WTC11 (cell line): ENCODE results near the gene ARMC8. TPM values are rescaled to one million over a fixed set of nuclear protein-coding genes. Genes with fewer than 3 reads are reported as not detected.

Experiments used
- ATAC-seq: fragments of 200-7000 bp; cut with Tn5 transposase; 2 replicates; pipeline ENCODE4 v1.10.0; 2021; ENCODE audit warnings: mild to moderate bottlenecking, moderate library complexity
- CTCF ChIA-PET: fragments of 300-600 bp; sonication (Branson Sonifier 250); formaldehyde crosslinking; loops from one replicate; lab custom pipeline; 2021; ENCODE audit warnings: antibody characterized with exemption; lab: Charles Lee
- POLR2A ChIA-PET: fragments of 350-600 bp; sonication (Branson Sonifier 250); formaldehyde crosslinking; loops from one replicate; lab custom pipeline; 2021; ENCODE audit warnings: antibody characterized with exemption; lab: Charles Lee
- DNase-seq: peaks from one replicate; pipeline ENCODE4 v3.0.0; 2021; ENCODE audit warnings: low spot score
- H3K27ac Mint-ChIP-seq: 2 replicates; pipeline ENCODE4 v1.8.0; 2021; ENCODE audit warnings: mixed read lengths
- H3K27me3 Mint-ChIP-seq: 2 replicates; pipeline ENCODE4 v1.8.0; 2021; ENCODE audit warnings: low read depth, mild to moderate bottlenecking, moderate library complexity, mixed read lengths
- H3K36me3 Mint-ChIP-seq: 2 replicates; pipeline ENCODE4 v1.8.0; 2021; ENCODE audit warnings: mixed read lengths
- H3K4me1 Mint-ChIP-seq: 2 replicates; pipeline ENCODE4 v1.8.0; 2022; ENCODE audit warnings: mixed read lengths
- H3K4me3 Mint-ChIP-seq: 2 replicates; pipeline ENCODE4 v1.8.0; 2021; ENCODE audit warnings: mild to moderate bottlenecking, moderate library complexity, mixed read lengths
- H3K9me3 Mint-ChIP-seq: 2 replicates; pipeline ENCODE4 v1.8.0; 2021; ENCODE audit warnings: mixed read lengths
- ATF1 ChIP-seq: sonication (generic); formaldehyde crosslinking; IDR thresholded peaks from 2 replicates; pipeline ENCODE4 v1.8.1; 2023; ENCODE audit warnings: mild to moderate bottlenecking, moderate library complexity, missing genetic modification reagents
- CREB1 ChIP-seq: sonication (generic); formaldehyde crosslinking; IDR thresholded peaks from 2 replicates; pipeline ENCODE4 v1.8.0; 2023; ENCODE audit warnings: mild to moderate bottlenecking, missing genetic modification reagents
- ELF4 ChIP-seq: sonication (generic); formaldehyde crosslinking; IDR thresholded peaks from 2 replicates; pipeline ENCODE4 v1.8.1; 2022; ENCODE audit warnings: low read depth, mild to moderate bottlenecking, moderate library complexity, missing genetic modification reagents
- ESRRA ChIP-seq: sonication (generic); formaldehyde crosslinking; IDR thresholded peaks from 2 replicates; pipeline ENCODE4 v1.8.1; 2022; ENCODE audit warnings: mild to moderate bottlenecking, missing genetic modification reagents, borderline replicate concordance
- ETV6 ChIP-seq: sonication (generic); formaldehyde crosslinking; IDR thresholded peaks from 2 replicates; pipeline ENCODE4 v1.8.1; 2022; ENCODE audit warnings: mild to moderate bottlenecking, missing genetic modification reagents
- FOXP1 ChIP-seq: sonication (generic); formaldehyde crosslinking; IDR thresholded peaks from 2 replicates; pipeline ENCODE4 v1.8.0; 2022; ENCODE audit warnings: missing genetic modification reagents, mild to moderate bottlenecking, moderate library complexity, borderline replicate concordance
- GABPB1 ChIP-seq: sonication (generic); formaldehyde crosslinking; IDR thresholded peaks from 2 replicates; pipeline ENCODE4 v1.8.1; 2023; ENCODE audit warnings: mild to moderate bottlenecking, missing genetic modification reagents
- IRF2 ChIP-seq: sonication (generic); formaldehyde crosslinking; IDR thresholded peaks from 2 replicates; pipeline ENCODE4 v1.8.0; 2022; ENCODE audit warnings: low read depth, missing genetic modification reagents, borderline replicate concordance
- MXD4 ChIP-seq: fragments of 250-450 bp; sonication (Bioruptor Pico); IDR thresholded peaks from 2 replicates; pipeline ENCODE4 v1.8.0; 2021; ENCODE audit warnings: mild to moderate bottlenecking, moderate library complexity, borderline replicate concordance
- NFATC4 ChIP-seq: fragments of 250-450 bp; sonication (Bioruptor Pico); IDR thresholded peaks from 2 replicates; pipeline ENCODE4 v1.9.0; 2021; ENCODE audit warnings: mild to moderate bottlenecking
- NFE2L1 ChIP-seq: sonication (generic); formaldehyde crosslinking; IDR thresholded peaks from 2 replicates; pipeline ENCODE4 v1.8.1; 2023; ENCODE audit warnings: missing genetic modification reagents
- NR3C1 ChIP-seq: sonication (generic); formaldehyde crosslinking; conservative IDR thresholded peaks from 2 replicates; pipeline ENCODE4 v1.8.1; 2023; ENCODE audit warnings: low read depth, mild to moderate bottlenecking, missing genetic modification reagents
- TCF7 ChIP-seq: sonication (generic); formaldehyde crosslinking; IDR thresholded peaks from 2 replicates; pipeline ENCODE4 v1.8.0; 2022; ENCODE audit warnings: mild to moderate bottlenecking, low read depth, missing genetic modification reagents, moderate library complexity
- TEAD4 ChIP-seq: sonication (generic); formaldehyde crosslinking; IDR thresholded peaks from 2 replicates; pipeline ENCODE4 v1.8.0; 2022; ENCODE audit warnings: mild to moderate bottlenecking, missing genetic modification reagents
- ZNF121 ChIP-seq: sonication (generic); formaldehyde crosslinking; IDR thresholded peaks from 2 replicates; pipeline ENCODE4 v1.8.0; 2023; ENCODE audit warnings: missing genetic modification reagents
- total RNA-seq: library from RNA; stranded (reverse); gene quantifications from 3 replicates; pipeline ENCODE4 v1.2.3, GENCODE V29; 2021
- TF ChIP-seq, protein P1 (sequence below): fragments of 250-450 bp; sonication (Bioruptor Pico); IDR thresholded peaks from 2 replicates; pipeline ENCODE4 v2.1.2; 2022; ENCODE audit warnings: mild to moderate bottlenecking, moderate library complexity
- TF ChIP-seq, protein P2 (sequence below): sonication (generic); formaldehyde crosslinking; IDR thresholded peaks from 2 replicates; pipeline ENCODE4 v1.8.1; 2023; ENCODE audit warnings: mild to moderate bottlenecking, moderate library complexity, missing genetic modification reagents
- TF ChIP-seq, protein P3 (sequence below): sonication (generic); formaldehyde crosslinking; IDR thresholded peaks from 2 replicates; pipeline ENCODE4 v1.8.0; 2022; ENCODE audit warnings: mild to moderate bottlenecking, missing genetic modification reagents
- TF ChIP-seq, protein P4 (sequence below): sonication (generic); formaldehyde crosslinking; IDR thresholded peaks from 2 replicates; pipeline ENCODE4 v1.8.0; 2022; ENCODE audit warnings: mild to moderate bottlenecking, missing genetic modification reagents
- TF ChIP-seq, protein P5 (sequence below): sonication (generic); formaldehyde crosslinking; IDR thresholded peaks from 2 replicates; pipeline ENCODE4 v1.8.0; 2022; ENCODE audit warnings: mild to moderate bottlenecking, missing genetic modification reagents
- TF ChIP-seq, protein P6 (sequence below): sonication (generic); formaldehyde crosslinking; IDR thresholded peaks from 2 replicates; pipeline ENCODE4 v1.8.1; 2023; ENCODE audit warnings: mild to moderate bottlenecking, missing genetic modification reagents
- TF ChIP-seq, protein P7 (sequence below): fragments of 250-450 bp; sonication (Bioruptor Pico); IDR thresholded peaks from 2 replicates; pipeline ENCODE4 v1.9.0; 2021; ENCODE audit warnings: mild to moderate bottlenecking
- TF ChIP-seq, protein P8 (sequence below): sonication (generic); formaldehyde crosslinking; conservative IDR thresholded peaks from 2 replicates; pipeline ENCODE4 v1.8.1; 2022; ENCODE audit warnings: mild to moderate bottlenecking, missing genetic modification reagents

The ARMC8 gene
- total RNA-seq, 1 experiment from 2014 or later = 44.9 TPM

DNA sequence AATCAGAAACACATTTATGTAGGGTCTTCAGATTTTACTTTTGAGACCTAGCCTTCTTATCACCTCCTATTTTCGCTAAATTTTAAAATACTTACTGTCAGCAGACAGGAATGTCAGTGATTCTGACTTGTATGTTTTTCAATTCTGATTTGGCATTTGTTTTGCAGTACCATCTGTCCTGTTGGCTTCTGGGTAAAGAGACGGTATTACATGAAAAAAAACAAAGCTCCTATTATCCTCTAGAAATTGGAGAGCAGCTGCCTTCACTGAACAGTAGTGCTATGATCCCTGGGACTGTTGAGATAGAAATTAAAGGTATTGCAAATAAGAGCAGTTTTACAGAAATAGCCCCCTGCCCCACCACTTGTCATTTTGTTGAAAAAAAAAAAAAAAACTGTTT is 8.4 kb downstream of the ARMC8 start (continued):
- TF ChIP-seq, protein P1, sequence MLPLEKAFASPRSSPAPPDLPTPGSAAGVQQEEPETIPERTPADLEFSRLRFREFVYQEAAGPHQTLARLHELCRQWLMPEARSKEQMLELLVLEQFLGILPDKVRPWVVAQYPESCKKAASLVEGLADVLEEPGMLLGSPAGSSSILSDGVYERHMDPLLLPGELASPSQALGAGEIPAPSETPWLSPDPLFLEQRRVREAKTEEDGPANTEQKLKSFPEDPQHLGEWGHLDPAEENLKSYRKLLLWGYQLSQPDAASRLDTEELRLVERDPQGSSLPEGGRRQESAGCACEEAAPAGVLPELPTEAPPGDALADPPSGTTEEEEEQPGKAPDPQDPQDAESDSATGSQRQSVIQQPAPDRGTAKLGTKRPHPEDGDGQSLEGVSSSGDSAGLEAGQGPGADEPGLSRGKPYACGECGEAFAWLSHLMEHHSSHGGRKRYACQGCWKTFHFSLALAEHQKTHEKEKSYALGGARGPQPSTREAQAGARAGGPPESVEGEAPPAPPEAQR (CRISPR knock-in tag) = no peak
- TF ChIP-seq MXD4 (CRISPR knock-in tag) (no peak), ZNF121 (no peak), NR3C1 (no peak), GABPB1 (CRISPR knock-in tag) (no peak), CREB1 (CRISPR knock-in tag) (no peak)
- TF ChIP-seq, protein P2, sequence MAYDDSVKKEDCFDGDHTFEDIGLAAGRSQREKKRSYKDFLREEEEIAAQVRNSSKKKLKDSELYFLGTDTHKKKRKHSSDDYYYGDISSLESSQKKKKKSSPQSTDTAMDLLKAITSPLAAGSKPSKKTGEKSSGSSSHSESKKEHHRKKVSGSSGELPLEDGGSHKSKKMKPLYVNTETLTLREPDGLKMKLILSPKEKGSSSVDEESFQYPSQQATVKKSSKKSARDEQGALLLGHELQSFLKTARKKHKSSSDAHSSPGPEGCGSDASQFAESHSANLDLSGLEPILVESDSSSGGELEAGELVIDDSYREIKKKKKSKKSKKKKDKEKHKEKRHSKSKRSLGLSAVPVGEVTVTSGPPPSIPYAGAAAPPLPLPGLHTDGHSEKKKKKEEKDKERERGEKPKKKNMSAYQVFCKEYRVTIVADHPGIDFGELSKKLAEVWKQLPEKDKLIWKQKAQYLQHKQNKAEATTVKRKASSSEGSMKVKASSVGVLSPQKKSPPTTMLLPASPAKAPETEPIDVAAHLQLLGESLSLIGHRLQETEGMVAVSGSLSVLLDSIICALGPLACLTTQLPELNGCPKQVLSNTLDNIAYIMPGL (CRISPR knock-in tag) = no peak
- TF ChIP-seq, protein P3, sequence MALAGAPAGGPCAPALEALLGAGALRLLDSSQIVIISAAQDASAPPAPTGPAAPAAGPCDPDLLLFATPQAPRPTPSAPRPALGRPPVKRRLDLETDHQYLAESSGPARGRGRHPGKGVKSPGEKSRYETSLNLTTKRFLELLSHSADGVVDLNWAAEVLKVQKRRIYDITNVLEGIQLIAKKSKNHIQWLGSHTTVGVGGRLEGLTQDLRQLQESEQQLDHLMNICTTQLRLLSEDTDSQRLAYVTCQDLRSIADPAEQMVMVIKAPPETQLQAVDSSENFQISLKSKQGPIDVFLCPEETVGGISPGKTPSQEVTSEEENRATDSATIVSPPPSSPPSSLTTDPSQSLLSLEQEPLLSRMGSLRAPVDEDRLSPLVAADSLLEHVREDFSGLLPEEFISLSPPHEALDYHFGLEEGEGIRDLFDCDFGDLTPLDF (CRISPR knock-in tag) = no peak

DNA sequence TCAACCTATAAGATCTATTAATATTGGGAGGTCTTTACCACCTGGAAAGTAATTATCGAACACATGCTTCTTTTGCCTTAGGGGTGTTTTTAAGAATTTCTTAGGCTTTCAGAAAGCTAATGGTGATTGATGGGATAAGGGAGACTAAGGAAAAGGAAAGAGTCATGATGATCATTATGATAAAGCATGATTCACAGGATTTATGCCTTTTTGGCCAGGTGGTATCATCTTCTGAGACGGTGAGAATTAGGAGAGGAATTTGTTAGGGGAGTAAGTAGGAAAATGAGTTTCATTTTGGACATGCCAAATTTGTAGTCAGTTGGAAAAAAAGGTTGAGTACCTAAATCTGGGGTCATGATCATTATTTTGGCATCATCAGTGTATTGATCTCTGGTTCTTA is 8.9 kb downstream of the ARMC8 start:
- TF ChIP-seq, protein P4, sequence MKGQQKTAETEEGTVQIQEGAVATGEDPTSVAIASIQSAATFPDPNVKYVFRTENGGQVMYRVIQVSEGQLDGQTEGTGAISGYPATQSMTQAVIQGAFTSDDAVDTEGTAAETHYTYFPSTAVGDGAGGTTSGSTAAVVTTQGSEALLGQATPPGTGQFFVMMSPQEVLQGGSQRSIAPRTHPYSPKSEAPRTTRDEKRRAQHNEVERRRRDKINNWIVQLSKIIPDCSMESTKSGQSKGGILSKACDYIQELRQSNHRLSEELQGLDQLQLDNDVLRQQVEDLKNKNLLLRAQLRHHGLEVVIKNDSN (CRISPR knock-in tag) = no peak
- TF ChIP-seq ELF4 (CRISPR knock-in tag) = no peak
- POLR2A ChIA-PET = no interaction called here
- no peak overlapping the region for H3K4me3 Mint-ChIP-seq
- peaks cover 7% of the 10 kb centered on the region for H3K9me3 Mint-ChIP-seq
- no peaks in the 10 kb centered on the region for H3K4me1 Mint-ChIP-seq
- H3K27me3 Mint-ChIP-seq = no peaks in the 10 kb centered on the region
- peaks cover 16% of the 10 kb centered on the region for H3K36me3 Mint-ChIP-seq
- no peak overlapping the region; the same call in 1 of the 2 replicates for H3K27ac Mint-ChIP-seq
- ATAC-seq (no peak), DNase-seq (no peak)
- CTCF ChIA-PET = interaction anchor here (1.4 kb wide), 1 partner anchor 77 kb away, joined by 6 read pairs; no protein-coding TSS in a partner anchor

DNA sequence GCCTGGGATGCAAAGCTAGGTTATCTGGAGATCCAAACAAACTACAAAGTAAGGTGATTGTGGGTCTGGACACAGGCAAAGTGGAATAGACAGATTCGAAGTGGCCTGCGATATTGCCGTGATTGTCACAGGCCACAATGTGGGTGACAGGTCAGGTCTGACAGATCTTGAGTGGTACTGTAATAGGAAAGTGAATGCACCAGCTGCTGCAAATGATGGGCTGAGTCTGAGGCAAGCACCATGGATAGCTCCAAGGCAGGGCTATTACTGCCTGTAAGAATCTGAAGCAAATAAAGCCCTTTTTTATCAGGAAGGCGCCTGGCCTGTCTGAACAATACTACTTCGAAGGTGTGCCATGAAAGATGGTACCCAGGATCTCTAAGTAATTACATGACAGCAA is 10.0 kb downstream of the ARMC8 start:
- ATAC-seq (peak; percentile 80), DNase-seq (peak; percentile 47)
- POLR2A ChIA-PET = interaction anchor here (0.5 kb wide), 1 partner anchor 237 kb away, joined by 3 read pairs; the partner anchor contains the start of gene ESYT3
- TF ChIP-seq, protein P5, sequence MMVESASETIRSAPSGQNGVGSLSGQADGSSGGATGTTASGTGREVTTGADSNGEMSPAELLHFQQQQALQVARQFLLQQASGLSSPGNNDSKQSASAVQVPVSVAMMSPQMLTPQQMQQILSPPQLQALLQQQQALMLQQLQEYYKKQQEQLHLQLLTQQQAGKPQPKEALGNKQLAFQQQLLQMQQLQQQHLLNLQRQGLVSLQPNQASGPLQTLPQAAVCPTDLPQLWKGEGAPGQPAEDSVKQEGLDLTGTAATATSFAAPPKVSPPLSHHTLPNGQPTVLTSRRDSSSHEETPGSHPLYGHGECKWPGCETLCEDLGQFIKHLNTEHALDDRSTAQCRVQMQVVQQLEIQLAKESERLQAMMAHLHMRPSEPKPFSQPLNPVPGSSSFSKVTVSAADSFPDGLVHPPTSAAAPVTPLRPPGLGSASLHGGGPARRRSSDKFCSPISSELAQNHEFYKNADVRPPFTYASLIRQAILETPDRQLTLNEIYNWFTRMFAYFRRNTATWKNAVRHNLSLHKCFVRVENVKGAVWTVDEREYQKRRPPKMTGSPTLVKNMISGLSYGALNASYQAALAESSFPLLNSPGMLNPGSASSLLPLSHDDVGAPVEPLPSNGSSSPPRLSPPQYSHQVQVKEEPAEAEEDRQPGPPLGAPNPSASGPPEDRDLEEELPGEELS = 0 out of 2 replicates have a peak, but pooled peaks have one; percentile 15
- TF ChIP-seq TCF7 (CRISPR knock-in tag) = no peak
- TF ChIP-seq, protein P6, sequence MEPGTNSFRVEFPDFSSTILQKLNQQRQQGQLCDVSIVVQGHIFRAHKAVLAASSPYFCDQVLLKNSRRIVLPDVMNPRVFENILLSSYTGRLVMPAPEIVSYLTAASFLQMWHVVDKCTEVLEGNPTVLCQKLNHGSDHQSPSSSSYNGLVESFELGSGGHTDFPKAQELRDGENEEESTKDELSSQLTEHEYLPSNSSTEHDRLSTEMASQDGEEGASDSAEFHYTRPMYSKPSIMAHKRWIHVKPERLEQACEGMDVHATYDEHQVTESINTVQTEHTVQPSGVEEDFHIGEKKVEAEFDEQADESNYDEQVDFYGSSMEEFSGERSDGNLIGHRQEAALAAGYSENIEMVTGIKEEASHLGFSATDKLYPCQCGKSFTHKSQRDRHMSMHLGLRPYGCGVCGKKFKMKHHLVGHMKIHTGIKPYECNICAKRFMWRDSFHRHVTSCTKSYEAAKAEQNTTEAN (CRISPR knock-in tag) = no peak
- TF ChIP-seq FOXP1 (CRISPR knock-in tag) = no peak
- no peak for TF ChIP-seq NFATC4 (CRISPR knock-in tag)
- TF ChIP-seq ELF4 (CRISPR knock-in tag) = no peak
- TF ChIP-seq NFE2L1 (CRISPR knock-in tag) = no peak
- 0 out of 2 replicates have a peak, but pooled peaks have one; percentile 22 for TF ChIP-seq ETV6 (CRISPR knock-in tag)
- TF ChIP-seq IRF2 (CRISPR knock-in tag) = no peak
- TF ChIP-seq, protein P7, sequence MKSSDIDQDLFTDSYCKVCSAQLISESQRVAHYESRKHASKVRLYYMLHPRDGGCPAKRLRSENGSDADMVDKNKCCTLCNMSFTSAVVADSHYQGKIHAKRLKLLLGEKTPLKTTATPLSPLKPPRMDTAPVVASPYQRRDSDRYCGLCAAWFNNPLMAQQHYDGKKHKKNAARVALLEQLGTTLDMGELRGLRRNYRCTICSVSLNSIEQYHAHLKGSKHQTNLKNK (CRISPR knock-in tag) = no peak
- no peak for TF ChIP-seq ESRRA
- TF ChIP-seq TEAD4 (CRISPR knock-in tag) = no peak
- TF ChIP-seq, protein P8, sequence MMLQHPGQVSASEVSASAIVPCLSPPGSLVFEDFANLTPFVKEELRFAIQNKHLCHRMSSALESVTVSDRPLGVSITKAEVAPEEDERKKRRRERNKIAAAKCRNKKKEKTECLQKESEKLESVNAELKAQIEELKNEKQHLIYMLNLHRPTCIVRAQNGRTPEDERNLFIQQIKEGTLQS (CRISPR knock-in tag) = no peak
- TF ChIP-seq ATF1 (CRISPR knock-in tag) = no peak
- Mint-ChIP-seq H3K4me3 (no peak overlapping the region), H3K27me3 (no peaks in the 10 kb centered on the region), H3K9me3 (no peaks in the 10 kb centered on the region), H3K27ac (no peak overlapping the region), H3K4me1 (peaks cover 6% of the 10 kb centered on the region), H3K36me3 (peaks cover 8% of the 10 kb centered on the region; the same call in 1 of the 2 replicates)
- CTCF ChIA-PET = interaction anchor here (0.6 to 1.4 kb wide), 4 partner anchors 59 to 135 kb away, joined by 3 to 6 read pairs (median 4); no protein-coding TSS in a partner anchor
